Breast epithelium (tissue), 4 donors: ENCODE measurements around the gene OR52E2. TPM values are rescaled to one million over a fixed set of nuclear protein-coding genes. Genes with fewer than 3 reads are reported as not detected.

Experiments used
- DNase-seq, 2 donors: peaks; one replicate each; pipeline ENCODE4 v3.0.0-alpha.2; 2019; ENCODE audit warnings: low spot score in 2 of 2
- H3K27ac ChIP-seq, 2 donors: fragments of 200-600 bp; sonication (generic) in 1 of 2; one replicate each; pipeline ENCODE4 v1.5.1; 2016 to 2019; ENCODE audit warnings: mild to moderate bottlenecking in 1 of 2
- H3K27me3 ChIP-seq, 2 donors: fragments of 200-600 bp; sonication (generic) in 1 of 2; one replicate each; pipeline versions ENCODE4 v1.5.1 to v1.6.0; 2017 to 2019; ENCODE audit warnings: control low read depth in 1 of 2, mild to moderate bottlenecking in 1 of 2
- H3K36me3 ChIP-seq: fragments of 200-600 bp; one replicate; pipeline ENCODE4 v1.5.1; 2019
- H3K4me1 ChIP-seq, 2 donors: fragments of 200-600 bp; sonication (generic); one replicate each; pipeline ENCODE4 v1.5.1; 2016 to 2019; ENCODE audit warnings: control low read depth in 1 of 2
- H3K4me3 ChIP-seq, 3 donors: fragments of 200-600 bp; sonication (generic); 1 replicate in 2 of 3; 2 replicates in 1 of 3; pipeline ENCODE4 v1.5.1; 2016 to 2019; ENCODE audit warnings: mild to moderate bottlenecking in 3 of 3, moderate library complexity in 2 of 3
- H3K9me3 ChIP-seq, 2 donors: fragments of 200-600 bp; sonication (generic) in 1 of 2; one replicate each; pipeline ENCODE4 v1.5.1; 2016 to 2019; ENCODE audit warnings: control low read depth in 1 of 2
- CTCF ChIP-seq, 3 donors: fragments of 450-650 bp; IDR thresholded peaks; one replicate each; pipeline ENCODE4 v1.5.1; 2016 to 2017; ENCODE audit warnings: antibody characterized with exemption in 3 of 3, mild to moderate bottlenecking in 3 of 3, moderate library complexity in 3 of 3
- POLR2A ChIP-seq: fragments of 450-650 bp; IDR thresholded peaks from one replicate; pipeline ENCODE4 v1.6.1; 2016; ENCODE audit warnings: antibody characterized with exemption, mild to moderate bottlenecking, moderate library complexity
- POLR2AphosphoS5 ChIP-seq, 3 donors: sonication (generic); formaldehyde crosslinking; IDR thresholded peaks; one replicate each; pipeline ENCODE4 v1.6.1; 2017; ENCODE audit warnings: antibody characterized with exemption in 3 of 3
- intact Hi-C: fragments of 100-400 bp; cut with DNase I; formaldehyde crosslinking; loops from one replicate; pipeline ENCODE4 v1.15.1; 2023; ENCODE audit warnings: low total_unique reads
- total RNA-seq, 3 donors: library from RNA; depleted of rRNA; stranded (reverse); fragments of >200 nt; gene quantifications; one replicate each; pipeline ENCODE4 v1.1.0, GENCODE V29; 2016

The OR52E2 gene
- total RNA-seq, 3 donors from 2014 or later: not detected

- intact Hi-C loops: no loop called here
- Histone ChIP-seq H3K4me3 (no peak overlapping the region), H3K4me1 (no peaks in the 10 kb centered on the region), H3K27me3 (no peaks in the 10 kb centered on the region), H3K9me3 (no peaks in the 10 kb centered on the region), H3K36me3 (no peaks in the 10 kb centered on the region), H3K27ac (no peak overlapping the region)
- no peak for DNase-seq
- TF ChIP-seq POLR2A: no peak
- TF ChIP-seq POLR2AphosphoS5 (IDR thresholded peaks at IDR 0.05): no peak
- TF ChIP-seq CTCF (IDR thresholded peaks at IDR 0.05): no peak
These were observed 33.6 kb upstream of the OR52E2 start for GRCh38 chr11:5092821-5093585.

- no peak overlapping the region for H3K4me3 ChIP-seq
- TF ChIP-seq CTCF (IDR thresholded peaks at IDR 0.05) (no peak), POLR2A (no peak), POLR2AphosphoS5 (IDR thresholded peaks at IDR 0.05) (no peak)
- intact Hi-C loops: no loop called here
- no peaks in the 10 kb centered on the region for H3K9me3 ChIP-seq
- DNase-seq: no peak
- no peaks in the 10 kb centered on the region for H3K36me3 ChIP-seq
- no peaks in the 10 kb centered on the region for H3K27me3 ChIP-seq
- H3K4me1 ChIP-seq: no peaks in the 10 kb centered on the region
- H3K27ac ChIP-seq: no peak overlapping the region
These were observed 31.2 kb upstream of the OR52E2 start for GRCh38 chr11:5090668-5091067.

- intact Hi-C loops: no loop called here
- no peak for TF ChIP-seq CTCF (IDR thresholded peaks at IDR 0.05)
- TF ChIP-seq POLR2AphosphoS5 (IDR thresholded peaks at IDR 0.05): no peak
- no peak for TF ChIP-seq POLR2A
These were observed 29.1 kb upstream of the OR52E2 start for GRCh38 chr11:5088556-5088955.

DNA sequence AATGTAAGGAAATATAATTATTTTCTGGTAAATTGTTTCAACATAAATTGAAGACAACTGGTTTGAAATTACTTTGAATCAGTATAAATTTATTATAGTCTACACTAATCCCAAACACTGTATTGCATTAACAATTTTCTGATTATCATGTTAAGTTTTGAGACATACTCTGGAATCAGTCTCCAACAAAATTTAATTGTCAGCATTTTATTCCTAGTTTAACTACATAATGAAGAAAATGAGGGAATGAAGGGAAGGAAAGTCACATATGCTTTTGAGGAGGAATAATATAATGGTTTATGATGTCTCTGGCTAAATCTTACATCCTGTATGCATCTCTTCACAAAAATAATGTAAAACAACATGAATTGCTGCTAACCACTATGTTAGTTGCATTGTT, 24.2 kb upstream of the OR52E2 start:
- H3K4me1 ChIP-seq: no peaks in the 10 kb centered on the region
- H3K27me3 ChIP-seq: no peaks in the 10 kb centered on the region
- H3K4me3 ChIP-seq: no peak overlapping the region
- no peaks in the 10 kb centered on the region for H3K36me3 ChIP-seq
- intact Hi-C loops: no loop called here
- no peaks in the 10 kb centered on the region for H3K9me3 ChIP-seq
- H3K27ac ChIP-seq: no peak overlapping the region
- no peak for DNase-seq
- TF ChIP-seq CTCF (IDR thresholded peaks at IDR 0.05): no peak
- TF ChIP-seq POLR2AphosphoS5 (IDR thresholded peaks at IDR 0.05): no peak
- TF ChIP-seq POLR2A: no peak

More at GRCh38 chr11:5088556-5088955, 29.1 kb upstream of the OR52E2 start:
- Histone ChIP-seq H3K4me1 (no peaks in the 10 kb centered on the region), H3K36me3 (no peaks in the 10 kb centered on the region), H3K9me3 (no peaks in the 10 kb centered on the region), H3K4me3 (no peak overlapping the region), H3K27ac (no peak overlapping the region), H3K27me3 (no peaks in the 10 kb centered on the region)
- DNase-seq: no peak

- intact Hi-C loops: no loop called here
- no peak for DNase-seq
These were observed 22.0 kb upstream of the OR52E2 start for GRCh38 chr11:5081405-5081804.

More at GRCh38 chr11:5081405-5081804, 22.0 kb upstream of the OR52E2 start:
- Histone ChIP-seq H3K9me3 (no peaks in the 10 kb centered on the region), H3K36me3 (no peaks in the 10 kb centered on the region), H3K4me1 (no peaks in the 10 kb centered on the region), H3K27me3 (no peaks in the 10 kb centered on the region), H3K27ac (no peak overlapping the region), H3K4me3 (no peak overlapping the region)
- TF ChIP-seq POLR2A: no peak
- TF ChIP-seq POLR2AphosphoS5 (IDR thresholded peaks at IDR 0.05): no peak
- no peak for TF ChIP-seq CTCF (IDR thresholded peaks at IDR 0.05)
